ENCODE measurements around the gene OSGIN1.

The OSGIN1 gene

DNA sequence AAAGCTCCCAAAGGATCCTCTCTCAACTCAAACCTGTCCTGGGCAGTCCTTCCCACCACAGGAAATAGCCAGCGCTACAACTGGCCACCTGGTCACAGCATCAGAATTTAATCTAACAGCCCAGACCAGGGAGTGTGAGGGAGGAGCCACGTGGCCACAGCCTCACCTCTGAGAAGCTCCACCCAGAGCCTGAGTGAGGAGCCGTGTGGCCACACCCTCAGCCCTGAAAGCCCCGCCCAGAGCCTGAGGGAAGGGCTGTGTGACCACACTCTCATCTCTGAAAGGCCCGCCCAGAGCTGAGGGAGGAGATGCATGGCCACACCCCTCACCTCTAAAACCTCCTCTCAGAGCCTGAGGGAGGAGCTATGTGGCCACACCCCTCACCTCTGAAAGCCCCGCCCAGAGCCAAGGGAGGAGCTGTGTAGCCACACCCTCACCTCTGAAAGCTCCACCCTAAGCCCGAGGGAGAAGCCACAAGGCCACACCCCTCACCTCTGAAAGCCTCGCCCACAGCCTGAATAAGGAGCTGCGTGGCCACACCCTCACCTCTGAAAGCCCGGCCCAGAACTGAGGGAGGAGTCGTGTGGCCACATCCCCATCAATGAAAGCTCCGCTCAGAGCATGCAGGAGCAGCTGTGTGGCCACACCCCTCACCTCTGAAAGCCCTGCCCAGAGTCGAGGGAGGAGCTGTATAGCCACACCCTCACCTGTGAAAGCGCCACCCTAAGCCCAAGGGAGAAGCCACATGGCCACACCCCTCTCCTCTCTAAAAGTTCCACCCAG lies 60.9 kb downstream of the OSGIN1 start:
- no peak overlapping the region for H3K4me3 ChIP-seq (ENCODE audit: extremely low read depth, insufficient read depth, low read length, poor library complexity, severe bottlenecking)
- H3K4me1 ChIP-seq (ENCODE audit: control insufficient read depth, insufficient read depth, low read length, poor library complexity, severe bottlenecking), result no peaks in the 10 kb centered on the region
- WGBS, 2 experiments (ENCODE audit: insufficient coverage in 2 of 2), result 16 to 22% methylated on average over 9 of the region's 14 CpGs
- no peak overlapping the region for H3K27ac ChIP-seq (ENCODE audit: low read depth, low read length, severe bottlenecking)
- no peaks in the 10 kb centered on the region for H3K36me3 ChIP-seq (ENCODE audit: control insufficient read depth, insufficient read depth, low read length)
- no peaks in the 10 kb centered on the region for H3K9me3 ChIP-seq (ENCODE audit: control insufficient read depth, low read length)

DNA sequence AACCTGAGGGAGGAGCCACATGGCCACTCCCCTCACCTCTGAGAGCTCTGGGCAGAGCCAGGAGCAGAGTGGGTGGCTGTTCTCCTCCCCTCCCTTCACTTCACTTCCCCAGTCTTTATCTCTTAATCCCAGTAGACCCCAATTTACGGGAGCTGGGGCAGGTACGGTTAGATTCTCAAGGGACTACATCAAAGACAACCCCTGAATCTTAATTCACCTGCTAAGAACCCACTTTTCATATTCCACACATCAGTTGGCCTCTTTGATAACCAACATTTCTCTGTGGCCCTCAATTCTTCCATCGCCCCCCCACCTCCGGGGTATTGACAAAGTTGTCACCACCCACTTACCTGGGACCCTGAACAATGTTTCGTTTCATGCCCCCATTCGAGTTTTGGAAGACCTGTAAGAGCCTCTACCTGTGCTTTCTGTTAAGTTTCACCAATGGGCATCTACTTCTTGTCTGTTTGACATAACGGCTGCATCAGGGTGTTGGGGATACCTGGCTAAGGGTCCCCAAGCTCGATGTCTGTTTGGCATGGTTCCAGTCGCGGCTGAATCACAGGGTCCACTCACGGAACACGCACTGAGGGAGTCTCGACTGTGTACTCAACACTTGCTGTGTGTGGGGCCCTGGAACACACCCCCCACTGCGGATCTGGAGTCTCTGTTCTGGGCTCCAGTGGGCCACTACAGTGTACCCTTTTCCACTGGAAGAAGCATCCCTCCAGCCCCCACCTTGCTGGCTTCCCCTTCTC lies 61.7 kb downstream of the OSGIN1 start:
- no peaks in the 10 kb centered on the region for H3K36me3 ChIP-seq (ENCODE audit: control insufficient read depth, insufficient read depth, low read length)
- no peak overlapping the region for H3K27ac ChIP-seq (ENCODE audit: low read depth, low read length, severe bottlenecking)
- no peak overlapping the region for H3K4me3 ChIP-seq (ENCODE audit: extremely low read depth, insufficient read depth, low read length, poor library complexity, severe bottlenecking)
- 80 to 91% methylated on average over 11 to 13 of the region's 14 CpGs for WGBS, 2 experiments (ENCODE audit: insufficient coverage in 2 of 2)
- H3K4me1 ChIP-seq (ENCODE audit: control insufficient read depth, insufficient read depth, low read length, poor library complexity, severe bottlenecking), result no peaks in the 10 kb centered on the region
- no peaks in the 10 kb centered on the region for H3K9me3 ChIP-seq (ENCODE audit: control insufficient read depth, low read length)

DNA sequence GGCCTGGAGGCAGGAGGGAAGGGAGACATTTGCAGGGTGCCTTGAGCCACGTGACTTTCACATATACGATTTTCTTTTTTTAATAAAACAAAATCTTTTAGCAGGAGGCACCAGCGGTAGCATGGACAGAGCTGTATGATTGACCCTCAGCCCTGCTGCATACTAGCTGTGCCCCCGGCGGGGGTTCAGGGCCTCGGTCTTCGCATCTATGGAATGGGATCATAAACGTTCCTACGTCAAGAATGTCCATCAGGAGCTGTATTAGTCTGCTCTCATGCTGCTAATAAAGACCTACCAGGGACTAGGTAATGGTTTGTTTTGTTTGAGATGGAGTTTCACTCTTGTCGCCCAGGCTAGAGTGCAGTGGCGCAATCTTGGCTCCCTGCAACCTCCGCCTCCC lies 62.4 kb downstream of the OSGIN1 start:
- no peak overlapping the region for H3K4me3 ChIP-seq (ENCODE audit: extremely low read depth, insufficient read depth, low read length, poor library complexity, severe bottlenecking)
- no peak overlapping the region for H3K27ac ChIP-seq (ENCODE audit: low read depth, low read length, severe bottlenecking)
- H3K36me3 ChIP-seq (ENCODE audit: control insufficient read depth, insufficient read depth, low read length), result no peaks in the 10 kb centered on the region
- no peaks in the 10 kb centered on the region for H3K9me3 ChIP-seq (ENCODE audit: control insufficient read depth, low read length)
- H3K4me1 ChIP-seq (ENCODE audit: control insufficient read depth, insufficient read depth, low read length, poor library complexity, severe bottlenecking), result no peaks in the 10 kb centered on the region
- WGBS, 2 experiments (ENCODE audit: insufficient coverage in 2 of 2), result 91% methylated on average over 8 to 10 of the region's 12 CpGs
